ENCODE measurements around the gene SULT1A3.
"Not testable (repeated sequence)": the region's sequence is repeated elsewhere in the genome, so short reads cannot be mapped to it uniquely, and the experiment has no call there.

SULT1A3 gene

DNA sequence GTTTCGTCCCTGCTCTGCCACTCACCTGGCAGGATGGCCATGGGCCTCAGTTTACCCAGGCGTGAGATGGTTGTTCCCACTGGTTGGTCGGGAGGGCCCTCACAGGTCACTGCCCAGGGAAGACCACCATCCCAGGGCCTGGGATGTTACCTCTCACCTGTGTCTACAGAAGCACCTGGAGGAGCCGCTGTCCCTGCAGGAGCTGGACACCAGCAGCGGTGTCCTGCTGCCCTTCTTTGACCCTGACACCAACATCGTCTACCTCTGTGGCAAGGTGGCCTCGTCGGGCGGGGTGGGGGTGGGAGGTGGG lies 11.5 kb upstream of the SULT1A3 start:
- no peak for DNase-seq

DNA sequence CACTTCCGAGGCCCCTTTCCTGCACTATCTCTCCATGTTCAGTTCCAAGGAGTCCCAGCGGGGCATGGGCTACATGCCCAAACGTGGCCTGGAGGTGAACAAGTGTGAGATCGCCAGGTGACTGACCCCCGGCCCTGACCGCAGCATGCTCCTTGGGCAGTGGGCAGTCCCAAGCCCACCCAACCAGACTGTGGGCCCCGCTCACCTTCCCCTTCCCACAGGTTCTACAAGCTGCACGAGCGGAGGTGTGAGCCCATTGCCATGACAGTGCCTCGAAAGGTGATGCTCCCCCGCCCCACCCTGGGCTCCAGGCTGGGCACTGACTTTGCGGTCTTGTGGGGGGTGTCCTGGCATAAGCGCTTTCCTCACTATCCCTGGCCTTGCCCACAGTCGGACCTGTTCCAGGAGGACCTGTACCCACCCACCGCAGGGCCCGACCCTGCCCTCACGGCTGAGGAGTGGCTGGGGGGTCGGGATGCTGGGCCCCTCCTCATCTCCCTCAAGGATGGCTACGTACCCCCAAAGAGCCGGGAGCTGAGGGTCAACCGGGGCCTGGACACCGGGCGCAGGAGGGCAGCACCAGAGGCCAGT lies 11.0 kb upstream of the SULT1A3 start:
- no peak for DNase-seq

DNA sequence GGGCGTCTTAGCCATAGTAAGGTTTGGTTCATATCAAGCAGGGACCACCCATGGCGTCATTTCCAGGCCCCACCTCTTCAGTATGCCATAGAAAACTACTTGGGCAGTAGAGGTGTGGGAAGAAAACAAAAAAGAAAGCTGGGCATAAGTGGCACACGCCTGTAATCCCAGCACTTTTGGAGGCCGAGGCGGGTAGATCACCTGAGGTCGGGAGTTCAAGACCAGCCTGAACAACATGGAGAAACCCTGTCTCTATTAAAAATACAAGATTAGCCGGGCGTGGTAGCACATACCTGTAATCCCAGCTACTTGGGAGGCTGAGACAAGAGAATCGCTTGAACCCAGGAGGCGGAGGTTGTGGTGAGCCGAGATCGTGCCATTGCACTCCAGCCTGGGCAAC lies 7.9 kb upstream of the SULT1A3 start:
- DNase-seq = not testable (repeated sequence)

DNA sequence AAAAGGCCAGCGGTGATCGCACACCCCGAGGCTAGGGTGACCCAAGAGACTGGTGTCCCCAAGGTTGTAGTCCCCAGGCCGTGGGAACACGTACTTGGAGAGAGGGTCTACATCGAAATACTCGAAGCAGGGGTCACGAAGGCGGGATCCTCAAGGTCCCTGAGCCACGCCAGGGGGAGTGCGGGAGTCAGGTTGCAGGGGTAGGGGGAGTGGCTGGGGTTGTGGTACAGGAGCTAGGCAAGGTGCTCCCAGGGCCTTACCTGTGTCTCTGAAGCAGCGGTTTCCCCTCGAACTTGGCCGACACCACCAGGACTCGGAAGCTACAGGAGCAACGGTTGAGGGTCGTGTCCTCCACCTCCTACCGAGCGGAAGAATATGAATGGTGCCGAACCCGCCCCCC lies 6.0 kb upstream of the SULT1A3 start:
- DNase-seq = not testable (repeated sequence)

DNA sequence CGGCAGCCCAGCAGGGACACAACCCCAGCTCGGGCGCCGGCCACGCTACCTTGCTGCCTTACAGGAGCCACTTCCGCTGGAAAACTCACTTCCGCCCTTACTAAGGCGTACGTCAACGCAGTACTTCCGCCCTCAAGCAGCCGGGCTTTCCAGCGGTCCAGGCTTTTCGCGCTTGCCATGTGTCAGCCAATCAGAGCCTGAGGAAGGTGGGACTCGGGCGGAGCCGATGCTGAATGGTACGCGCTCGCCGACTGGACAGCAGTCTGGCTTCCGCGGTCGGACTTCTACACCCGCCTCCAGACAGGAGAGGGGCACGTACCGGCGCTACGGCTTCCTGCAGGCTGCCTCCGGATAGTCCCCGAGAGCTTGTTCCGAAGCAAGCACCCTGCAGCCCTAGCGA lies 5.4 kb upstream of the SULT1A3 start, which contains the start of the genes BOLA2B and SLX1A:
Gene BOLA2B, minus strand, starts transcription at position 52 of the 400 bp plus-strand sequence. CDS start 71 bp downstream, outside the sequence.
Gene SLX1A, plus strand, starts transcription at position 261 of the 400 bp plus-strand sequence. CDS start 210 bp downstream, outside the sequence.
- not testable (repeated sequence) for DNase-seq

DNA sequence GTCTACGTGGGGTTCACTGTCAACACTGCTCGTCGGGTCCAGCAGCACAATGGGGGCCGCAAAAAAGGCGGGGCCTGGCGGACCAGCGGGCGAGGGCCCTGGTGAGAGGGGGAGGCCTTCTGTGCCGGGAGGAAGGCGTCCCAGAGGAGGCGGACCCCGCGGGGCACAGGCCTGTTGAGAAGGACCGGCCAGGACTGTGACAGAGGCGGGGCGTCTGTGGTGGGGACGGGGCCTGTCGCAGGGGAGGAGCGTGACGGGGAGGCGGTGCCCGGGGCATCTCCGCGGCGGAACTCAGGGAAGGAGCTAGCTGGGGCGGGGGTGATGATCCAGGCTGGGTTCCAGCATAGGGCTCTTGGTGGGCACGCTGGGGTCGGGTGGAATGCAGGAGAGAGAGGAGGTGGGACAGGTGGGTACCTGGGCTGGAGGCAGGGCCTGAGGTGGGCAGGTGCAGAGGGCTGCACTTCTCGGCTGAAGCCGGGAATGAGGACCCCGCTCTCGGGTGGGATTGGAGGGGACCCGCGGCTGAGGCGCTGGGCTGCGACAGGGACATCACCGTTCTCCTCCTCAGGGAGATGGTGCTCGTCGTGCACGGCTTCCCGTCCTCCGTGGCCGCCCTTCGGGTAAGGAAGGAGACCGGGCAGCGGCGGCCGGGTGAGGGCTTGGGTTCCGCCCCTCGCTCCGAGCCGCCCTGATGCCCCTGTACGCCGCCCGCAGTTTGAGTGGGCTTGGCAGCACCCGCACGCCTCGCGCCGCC lies 4.7 kb upstream of the SULT1A3 start:
- DNase-seq = not testable (repeated sequence)

DNA sequence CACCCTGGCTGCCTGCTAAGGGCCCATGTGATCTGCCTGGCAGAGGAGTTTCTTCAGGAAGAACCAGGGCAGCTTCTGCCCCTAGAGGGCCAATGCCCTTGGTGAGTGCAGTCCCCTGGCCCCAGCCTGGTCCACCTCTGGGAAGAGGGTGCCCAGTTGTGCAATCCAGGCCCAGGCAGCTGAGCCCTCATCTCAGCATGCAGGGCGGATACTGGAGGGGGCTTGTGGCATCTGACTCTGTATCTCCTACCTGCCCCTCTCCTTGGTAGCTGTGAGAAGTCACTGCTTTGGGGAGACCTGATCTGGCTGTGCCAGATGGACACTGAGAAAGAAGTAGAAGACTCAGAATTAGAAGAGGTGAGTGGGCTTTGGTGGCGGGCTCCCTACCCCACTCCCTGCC lies 2.1 kb upstream of the SULT1A3 start:
- DNase-seq = not testable (repeated sequence)

DNA sequence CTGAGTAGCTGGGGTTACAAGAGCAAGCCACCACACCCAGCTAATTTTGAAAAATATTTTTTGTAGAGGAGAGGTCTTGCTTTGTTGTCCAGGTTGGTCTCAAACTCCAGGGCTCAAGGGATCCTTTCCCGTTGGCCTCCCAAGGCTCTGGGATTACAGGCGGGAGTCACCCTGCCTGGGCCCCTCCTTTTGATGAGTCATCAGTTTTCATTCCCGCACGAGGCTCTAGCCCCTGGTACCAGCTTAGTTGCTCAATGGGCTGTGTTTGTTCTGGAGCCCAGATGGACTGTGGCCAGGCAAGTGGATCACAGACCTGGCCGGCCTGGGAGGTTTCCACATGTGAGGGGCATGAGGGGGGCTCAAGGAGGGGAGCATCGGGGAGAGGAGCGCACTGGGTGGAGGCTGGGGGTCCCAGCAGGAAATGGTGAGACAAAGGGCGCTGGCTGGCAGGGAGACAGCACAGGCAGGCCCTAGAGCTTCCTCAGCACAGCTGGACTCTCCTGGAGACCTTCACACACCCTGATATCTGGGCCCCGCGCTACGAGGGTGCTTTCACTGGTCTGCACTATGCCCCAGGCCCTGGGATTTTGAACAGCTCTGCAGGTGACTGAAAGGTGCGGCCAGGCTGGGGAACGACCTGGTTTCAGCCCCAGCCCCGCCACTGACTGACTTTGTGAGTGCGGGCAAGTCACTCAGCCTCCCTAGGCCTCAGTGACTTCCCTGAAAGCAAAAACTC lies 721 bp downstream of the SULT1A3 start:
- not testable (repeated sequence) for DNase-seq

DNA sequence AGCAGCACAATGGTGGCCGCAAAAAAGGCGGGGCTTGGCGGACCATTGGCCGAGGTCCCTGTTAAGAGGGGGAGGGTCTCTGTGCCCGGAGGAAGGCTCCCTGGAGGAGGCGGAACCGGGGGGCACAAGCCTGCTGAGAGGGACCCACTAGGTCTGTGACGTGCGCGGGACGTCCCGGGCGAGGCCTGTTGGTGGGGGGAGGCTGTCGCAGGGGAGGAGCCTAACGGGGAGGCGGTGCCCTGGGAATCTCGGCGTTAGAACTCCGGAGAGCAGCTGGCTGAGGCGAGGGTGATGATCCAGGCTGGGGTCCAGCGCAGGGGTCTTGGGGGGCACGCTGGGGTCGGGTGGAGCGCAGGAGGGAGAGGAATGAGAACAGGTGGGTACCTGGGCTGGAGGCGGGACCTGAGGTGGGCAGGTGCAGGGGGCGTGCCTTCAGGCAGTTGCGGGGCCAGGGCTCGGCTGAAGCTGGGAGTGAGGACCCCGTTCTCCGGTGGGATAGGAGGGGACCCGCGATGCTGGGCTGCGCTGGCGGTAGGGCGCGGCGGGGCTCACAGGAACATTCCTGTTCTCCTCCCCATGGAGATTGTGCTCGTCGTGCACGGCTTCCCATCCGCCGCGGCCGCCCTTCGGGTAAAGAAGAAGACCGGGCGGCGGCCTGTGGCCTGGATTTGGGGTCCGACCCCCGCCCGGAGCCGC lies 6.6 kb downstream of the SULT1A3 start:
- DNase-seq = not testable (repeated sequence)

DNA sequence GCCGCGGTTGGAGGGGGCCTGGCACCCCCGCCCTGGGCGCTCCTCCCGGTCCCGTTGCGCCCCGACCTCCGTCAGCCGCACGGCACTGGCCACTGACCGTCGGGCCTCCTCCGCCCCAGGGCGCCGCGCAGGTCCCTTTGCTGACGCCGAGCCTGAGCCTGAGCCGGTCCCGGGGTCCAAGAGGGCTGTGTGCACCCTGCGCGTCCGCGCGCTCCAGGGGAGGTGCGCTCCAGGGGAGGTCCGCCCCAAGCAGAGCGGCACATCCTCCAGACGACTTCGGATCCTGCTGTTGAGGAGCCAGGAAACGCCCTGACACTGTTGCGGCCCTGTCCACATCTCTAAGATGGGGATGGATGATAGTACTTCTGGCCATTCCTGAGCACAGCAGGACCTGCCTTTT lies 7.2 kb downstream of the SULT1A3 start:
- DNase-seq = not testable (repeated sequence)

DNA sequence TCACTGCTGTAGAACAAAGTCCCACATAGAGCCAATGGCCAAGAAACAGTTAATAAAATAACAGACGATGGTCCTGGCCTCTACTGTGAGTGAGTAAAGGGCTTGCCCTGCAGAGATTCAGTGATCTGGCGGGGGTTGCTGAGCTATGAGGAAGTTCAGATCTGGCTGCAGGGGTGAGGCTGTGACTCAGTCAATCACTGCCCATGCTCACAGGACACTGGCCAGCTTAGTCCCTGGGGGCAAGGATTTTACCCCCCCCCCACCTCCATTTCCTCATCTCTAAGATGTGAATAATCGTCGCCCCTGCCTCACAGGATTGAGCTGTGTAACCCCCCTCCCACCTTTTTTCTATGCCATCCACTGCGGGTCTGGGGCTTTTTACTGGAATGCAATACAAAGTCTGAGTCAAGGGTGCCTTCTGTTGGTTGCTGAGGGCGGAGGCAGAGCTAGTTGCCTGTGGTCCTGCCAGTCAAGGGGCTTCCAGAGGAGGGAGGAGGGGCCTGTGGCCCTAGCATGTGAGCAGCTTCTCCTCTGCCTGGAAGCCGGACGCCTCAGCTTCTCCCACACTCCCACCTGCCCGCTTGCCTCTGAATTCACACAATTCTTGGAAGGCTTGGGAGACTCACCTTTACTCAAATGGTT lies 8.1 kb downstream of the SULT1A3 start:
- not testable (repeated sequence) for DNase-seq

DNA sequence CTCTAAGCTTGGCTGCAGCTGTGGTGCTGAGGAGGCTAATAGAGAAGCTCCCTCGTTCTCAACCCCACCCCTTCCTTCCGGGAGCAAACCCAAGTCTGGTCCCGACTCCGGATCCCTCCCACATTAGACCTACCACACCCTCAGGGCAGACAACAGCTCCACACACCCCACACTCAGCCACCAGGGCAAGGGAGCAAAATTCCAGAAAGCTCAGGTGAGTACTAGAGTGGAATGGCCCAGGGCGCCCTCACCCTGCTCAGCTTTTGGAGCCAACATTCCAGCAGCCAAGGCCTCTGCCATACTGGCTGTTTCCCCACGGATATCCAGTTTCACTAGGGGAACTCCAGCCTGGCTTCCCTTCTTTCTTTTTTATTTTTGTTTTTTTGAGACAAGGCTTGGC lies 10.0 kb downstream of the SULT1A3 start:
- not testable (repeated sequence) for DNase-seq

DNA sequence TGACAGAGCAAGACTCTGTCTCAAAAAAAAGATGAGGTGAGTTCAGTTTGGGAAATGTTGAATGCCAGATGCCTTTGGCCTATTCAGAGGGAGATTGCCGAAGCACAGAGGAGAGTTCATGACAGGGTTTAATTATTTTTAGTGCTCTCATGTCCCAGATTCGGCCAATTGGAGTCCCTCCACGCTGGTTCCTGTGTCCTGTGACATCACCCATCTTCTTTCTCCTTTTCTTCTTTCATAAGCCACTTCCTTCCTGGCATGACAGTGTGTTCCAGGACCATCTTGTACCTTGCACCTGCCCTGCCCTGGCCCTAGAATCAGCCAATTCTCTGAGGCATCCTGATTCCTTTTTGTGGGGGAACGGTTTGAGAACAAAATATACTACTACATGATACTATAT lies 12.4 kb downstream of the SULT1A3 start:
- DNase-seq = not testable (repeated sequence)

DNA sequence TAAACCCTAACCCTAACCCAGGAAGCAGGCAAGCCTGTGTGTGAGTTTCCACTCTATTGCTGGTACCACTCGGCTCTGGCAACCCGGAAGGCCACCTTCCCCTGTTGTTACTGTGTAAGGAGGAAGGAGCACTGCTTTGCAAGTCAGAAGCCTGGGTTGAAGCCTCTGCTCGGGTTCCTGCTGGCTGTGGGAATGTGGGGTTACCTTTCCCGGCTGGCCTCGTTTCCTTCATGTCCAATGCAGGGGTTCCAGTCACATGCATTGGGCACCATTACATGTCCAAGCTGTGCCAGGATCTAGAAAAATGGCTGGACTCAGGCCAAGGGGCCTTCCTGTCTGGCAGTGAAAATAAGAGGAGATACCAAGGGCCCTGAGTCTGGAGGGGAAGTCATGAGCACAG lies 18.0 kb downstream of the SULT1A3 start:
- DNase-seq = not testable (repeated sequence)

DNA sequence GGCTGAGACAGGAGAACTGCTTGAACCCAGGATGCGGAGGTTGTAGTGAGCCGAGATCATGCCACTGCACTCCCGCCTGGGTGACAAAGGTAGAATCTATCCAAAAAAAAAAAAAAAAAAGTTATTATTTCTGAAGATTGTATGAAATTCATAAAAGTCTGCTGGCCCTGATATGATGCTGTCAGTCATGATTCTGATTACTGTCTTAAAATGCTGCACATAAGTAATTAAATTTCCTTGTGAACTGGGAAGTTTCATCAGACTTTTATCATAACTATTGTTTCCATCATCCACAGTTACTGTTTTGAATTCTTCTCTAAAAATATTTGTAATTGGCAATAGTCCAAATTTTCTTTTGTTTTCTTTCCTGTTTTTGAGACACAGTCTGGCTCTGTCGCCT lies 49.3 kb downstream of the SULT1A3 start, which contains the start of gene NPIPB13:
Gene NPIPB13, minus strand, starts transcription at position 101 of the 400 bp plus-strand sequence. CDS start 2,906 bp downstream, outside the sequence.
- DNase-seq = not testable (repeated sequence)

Measured in NCI-H1105 treated with DMSO at 0.1 percent for 48 hours (cell line).